Measurements from ENCODE around the gene MOGAT1. TPM values are rescaled to one million over a fixed set of nuclear protein-coding genes. Genes with fewer than 3 reads are reported as not detected.
A peak's percentile ranks its signal among the peaks of the same experiment; 100 is the strongest.

MOGAT1 gene
- polyA plus RNA-seq, 3 donors, result 0.11 TPM; not detected in 2

DNA sequence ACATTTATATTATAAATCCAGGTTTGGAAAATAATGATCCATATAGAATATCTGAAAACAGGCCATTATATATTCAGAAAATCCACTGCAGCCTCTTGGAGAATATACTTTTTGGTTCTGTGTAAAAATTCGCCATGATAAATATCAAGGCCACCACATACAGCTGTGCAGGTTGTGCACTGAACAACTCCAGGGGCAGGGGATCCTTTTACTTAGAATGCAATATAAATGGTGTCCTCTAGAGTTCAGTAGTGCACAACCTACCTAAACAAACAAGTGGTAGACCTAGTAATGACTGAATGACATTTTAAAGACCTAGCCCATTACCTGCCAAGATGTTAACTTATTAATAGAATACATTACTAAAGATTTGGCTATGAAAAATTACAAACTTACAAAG lies 22.4 kb downstream of the MOGAT1 start:
- Mint-ChIP-seq H3K4me1 (peaks cover 15% of the 10 kb centered on the region), H3K27me3 (ENCODE audit: low read depth in 3 of 3) (peaks cover 0 to 3% (median 0%) of the 10 kb centered on the region in 3 donors), H3K9me3 (peaks cover 0 to 2% (median 0%) of the 10 kb centered on the region in 7 donors), H3K4me3 (no peak overlapping the region), H3K27ac (no peak overlapping the region), H3K36me3 (peaks cover 3 to 5% of the 10 kb centered on the region in 2 donors)
- Histone ChIP-seq H3K27me3 (ENCODE audit: control insufficient read depth in 2 of 2, insufficient read depth in 2 of 2, low read length in 2 of 2) (no peaks in the 10 kb centered on the region), H3K9me3 (replicated peaks in 1 of 2; ENCODE audit: control insufficient read depth in 1 of 2, insufficient read depth in 1 of 2, low read length in 2 of 2) (no peaks in the 10 kb centered on the region), H3K27ac (ENCODE audit: low read depth in 1 of 2, low read length in 2 of 2) (no peak overlapping the region), H3K4me3 (replicated peaks in 1 of 3; ENCODE audit: low read depth in 2 of 3, low read length in 3 of 3) (no peak overlapping the region), H2AFZ (ENCODE audit: insufficient read depth, low read depth, low read length, poor library complexity, severe bottlenecking) (no peak overlapping the region), H3K79me2 (ENCODE audit: insufficient read depth, low read length) (no peaks in the 10 kb centered on the region), H3K4me2 (replicated peaks; ENCODE audit: extremely low read depth, low read length, poor library complexity, severe bottlenecking) (no peak overlapping the region), H3K36me3 (replicated peaks in 1 of 2; ENCODE audit: control insufficient read depth in 1 of 2, insufficient read depth in 2 of 2, low read length in 2 of 2) (no peaks in the 10 kb centered on the region), H3K9ac (ENCODE audit: insufficient read depth, low read length, poor library complexity, severe bottlenecking) (no peak overlapping the region), H4K20me1 (ENCODE audit: insufficient read depth, low read length) (no peaks in the 10 kb centered on the region), H3K4me1 (ENCODE audit: control insufficient read depth in 1 of 2, insufficient read depth in 2 of 2, low read length in 2 of 2) (peaks cover 0 to 6% of the 10 kb centered on the region in 2 donors)
- intact Hi-C loops (cut with micrococcal nuclease), result loop anchor here in 1 of 2 donors (5.0 kb wide), 2 partner anchors 208 to 243 kb away; no protein-coding TSS in a partner anchor
- no CpG with 5 or more reads among the region's 1 CpG for WGBS (ENCODE audit: insufficient coverage)
- DNase-seq, result no peak
- TF ChIP-seq, protein P1, sequence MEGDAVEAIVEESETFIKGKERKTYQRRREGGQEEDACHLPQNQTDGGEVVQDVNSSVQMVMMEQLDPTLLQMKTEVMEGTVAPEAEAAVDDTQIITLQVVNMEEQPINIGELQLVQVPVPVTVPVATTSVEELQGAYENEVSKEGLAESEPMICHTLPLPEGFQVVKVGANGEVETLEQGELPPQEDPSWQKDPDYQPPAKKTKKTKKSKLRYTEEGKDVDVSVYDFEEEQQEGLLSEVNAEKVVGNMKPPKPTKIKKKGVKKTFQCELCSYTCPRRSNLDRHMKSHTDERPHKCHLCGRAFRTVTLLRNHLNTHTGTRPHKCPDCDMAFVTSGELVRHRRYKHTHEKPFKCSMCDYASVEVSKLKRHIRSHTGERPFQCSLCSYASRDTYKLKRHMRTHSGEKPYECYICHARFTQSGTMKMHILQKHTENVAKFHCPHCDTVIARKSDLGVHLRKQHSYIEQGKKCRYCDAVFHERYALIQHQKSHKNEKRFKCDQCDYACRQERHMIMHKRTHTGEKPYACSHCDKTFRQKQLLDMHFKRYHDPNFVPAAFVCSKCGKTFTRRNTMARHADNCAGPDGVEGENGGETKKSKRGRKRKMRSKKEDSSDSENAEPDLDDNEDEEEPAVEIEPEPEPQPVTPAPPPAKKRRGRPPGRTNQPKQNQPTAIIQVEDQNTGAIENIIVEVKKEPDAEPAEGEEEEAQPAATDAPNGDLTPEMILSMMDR (IDR thresholded peaks at IDR 0.05), result peak; percentile 13

DNA sequence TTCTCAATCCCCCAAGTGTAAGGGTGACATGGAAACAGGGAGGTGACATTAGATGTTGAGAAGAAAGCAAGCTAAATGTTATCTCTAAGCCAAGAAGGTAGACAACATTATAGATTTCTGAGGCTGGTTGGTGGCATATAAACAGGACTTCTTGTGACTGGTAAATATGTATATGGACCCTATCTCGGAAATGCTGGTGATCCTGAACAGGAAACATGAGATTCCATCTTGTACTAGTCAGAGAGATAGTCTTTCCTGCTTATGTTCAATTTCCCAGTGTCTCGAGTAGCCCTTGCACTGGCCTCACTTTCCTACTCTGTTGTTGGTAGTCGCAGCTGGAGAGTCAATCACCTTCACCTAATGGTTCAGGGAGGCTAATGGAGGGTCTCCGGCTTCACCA lies 26.8 kb downstream of the MOGAT1 start:
- Histone ChIP-seq H3K9me3 (replicated peaks in 1 of 2; ENCODE audit: control insufficient read depth in 1 of 2, insufficient read depth in 1 of 2, low read length in 2 of 2) (no peaks in the 10 kb centered on the region), H3K4me3 (replicated peaks in 1 of 3; ENCODE audit: low read depth in 2 of 3, low read length in 3 of 3) (no peak overlapping the region), H3K27ac (ENCODE audit: low read depth in 1 of 2, low read length in 2 of 2) (no peak overlapping the region), H2AFZ (ENCODE audit: insufficient read depth, low read depth, low read length, poor library complexity, severe bottlenecking) (no peak overlapping the region), H3K4me2 (replicated peaks; ENCODE audit: extremely low read depth, low read length, poor library complexity, severe bottlenecking) (no peak overlapping the region), H4K20me1 (ENCODE audit: insufficient read depth, low read length) (no peaks in the 10 kb centered on the region), H3K36me3 (replicated peaks in 1 of 2; ENCODE audit: control insufficient read depth in 1 of 2, insufficient read depth in 2 of 2, low read length in 2 of 2) (no peaks in the 10 kb centered on the region), H3K27me3 (ENCODE audit: control insufficient read depth in 2 of 2, insufficient read depth in 2 of 2, low read length in 2 of 2) (no peaks in the 10 kb centered on the region), H3K79me2 (ENCODE audit: insufficient read depth, low read length) (no peaks in the 10 kb centered on the region), H3K4me1 (ENCODE audit: control insufficient read depth in 1 of 2, insufficient read depth in 2 of 2, low read length in 2 of 2) (no peaks in the 10 kb centered on the region), H3K9ac (ENCODE audit: insufficient read depth, low read length, poor library complexity, severe bottlenecking) (no peak overlapping the region)
- Mint-ChIP-seq H3K27me3 (ENCODE audit: low read depth in 3 of 3) (peaks cover 0 to 7% (median 4%) of the 10 kb centered on the region in 3 donors), H3K4me3 (no peak overlapping the region), H3K27ac (no peak overlapping the region), H3K36me3 (peaks cover 0 to 2% of the 10 kb centered on the region in 2 donors), H3K4me1 (peaks cover 4% of the 10 kb centered on the region), H3K9me3 (peaks cover 0 to 2% (median 0%) of the 10 kb centered on the region in 7 donors)
- intact Hi-C loops (cut with micrococcal nuclease), result loop anchor here in 1 of 2 donors (5.0 kb wide), 1 partner anchor 209 kb away; no protein-coding TSS in a partner anchor
- WGBS (ENCODE audit: insufficient coverage), result 100% methylated on average over 1 of the region's 4 CpGs
- TF ChIP-seq, protein P1 (IDR thresholded peaks at IDR 0.05), result no peak
- DNase-seq, result no peak
